Embryonic facial prominence (tissue), 1 donor: ENCODE results near the gene FOXB1.

Experiments used
- DNase-seq: peaks from one replicate; pipeline ENCODE4 v3.0.0-alpha.2; 2016; ENCODE audit errors: extremely low spot score

The FOXB1 gene

GRCh38 chr15:60004009-60004845 is at the start of gene FOXB1:
TSS of gene FOXB1 (plus strand) at chr15:60004311. CDS start at chr15:60004964, 653 bp downstream.
- no peak for DNase-seq

- no peak for DNase-seq
These were observed 45.8 kb upstream of the FOXB1 start for GRCh38 chr15:59958288-59958687.

- no peak for DNase-seq
These were observed 43.8 kb upstream of the FOXB1 start for GRCh38 chr15:59960318-59960717.

GRCh38 chr15:59963322-59963721 is 40.8 kb upstream of the FOXB1 start:
- DNase-seq = no peak

- no peak for DNase-seq
These were observed 40.2 kb upstream of the FOXB1 start for GRCh38 chr15:59963925-59964324.

GRCh38 chr15:59965741-59966140 is 38.4 kb upstream of the FOXB1 start:
- DNase-seq = no peak

GRCh38 chr15:59966262-59966661 is 37.8 kb upstream of the FOXB1 start:
- no peak for DNase-seq

GRCh38 chr15:59968314-59968713 is 35.8 kb upstream of the FOXB1 start:
- no peak for DNase-seq

GRCh38 chr15:59972241-59972640 is 31.9 kb upstream of the FOXB1 start:
- DNase-seq = no peak

- no peak for DNase-seq
These were observed 27.4 kb upstream of the FOXB1 start for GRCh38 chr15:59976480-59977271.

GRCh38 chr15:59991834-59992233 is 12.3 kb upstream of the FOXB1 start:
- DNase-seq = no peak

GRCh38 chr15:59993041-59993750 is 10.9 kb upstream of the FOXB1 start:
- no peak for DNase-seq

GRCh38 chr15:59993950-59994401 is 10.1 kb upstream of the FOXB1 start:
- DNase-seq = no peak

GRCh38 chr15:59994526-59994887 is 9.6 kb upstream of the FOXB1 start:
- DNase-seq = no peak

GRCh38 chr15:59994888-59995557 is 9.1 kb upstream of the FOXB1 start:
- no peak for DNase-seq

GRCh38 chr15:59995568-59996297 is 8.4 kb upstream of the FOXB1 start:
- DNase-seq = no peak

GRCh38 chr15:59996298-59997041 is 7.6 kb upstream of the FOXB1 start:
- no peak for DNase-seq

- DNase-seq = no peak
These were observed 6.9 kb upstream of the FOXB1 start for GRCh38 chr15:59997070-59997701.

- no peak for DNase-seq
These were observed 5.7 kb upstream of the FOXB1 start for GRCh38 chr15:59998305-59998949.
